Choroid plexus epithelial cell (primary cell): ENCODE measurements around the gene GOSR2.
"Not testable (repeated sequence)": the region's sequence is repeated elsewhere in the genome, so short reads cannot be mapped to it uniquely, and the experiment has no call there.

Experiments used
- DNase-seq: peaks from one replicate; pipeline ENCODE4 v3.0.0-alpha.2; 2010; ENCODE audit warnings: low read depth
- H3K4me3 ChIP-seq: 2 replicates; pipeline ENCODE4 v1.5.1; 2011; ENCODE audit warnings: low read depth, mild to moderate bottlenecking, control low read depth, low read length, moderate library complexity
- CTCF ChIP-seq: conservative IDR thresholded peaks from 2 replicates; pipeline ENCODE4 v1.5.1; 2011; ENCODE audit warnings: low read depth, mild to moderate bottlenecking, control low read depth, inconsistent platforms, low read length, moderate library complexity

GOSR2 gene

GRCh38 chr17:46984892-46985291, 61.9 kb downstream of the GOSR2 start:
- DNase-seq: no peak
- no peak overlapping the region for H3K4me3 ChIP-seq
- TF ChIP-seq CTCF: no peak

GRCh38 chr17:46986366-46986765, 63.4 kb downstream of the GOSR2 start:
- no peak overlapping the region for H3K4me3 ChIP-seq
- no peak for DNase-seq
- no peak for TF ChIP-seq CTCF

- not testable (repeated sequence) for H3K4me3 ChIP-seq, DNase-seq
Measured at GRCh38 chr17:46987927-46988326, 65.0 kb downstream of the GOSR2 start.

GRCh38 chr17:46989637-46990431, 66.9 kb downstream of the GOSR2 start:
- H3K4me3 ChIP-seq: no peak overlapping the region
- no peak for DNase-seq
- no peak for TF ChIP-seq CTCF

- H3K4me3 ChIP-seq: no peak overlapping the region
- no peak for TF ChIP-seq CTCF
- DNase-seq: no peak
Measured at GRCh38 chr17:46991617-46992016, 68.7 kb downstream of the GOSR2 start.
